GM10847 (cell line): Measurements from ENCODE around the gene SESN3.

Experiments used
- POLR2A ChIP-seq: IDR thresholded peaks from 2 replicates; pipeline ENCODE4 v1.6.1; 2011; ENCODE audit not compliant: insufficient read length; ENCODE audit errors: extremely low read depth

The SESN3 gene

DNA sequence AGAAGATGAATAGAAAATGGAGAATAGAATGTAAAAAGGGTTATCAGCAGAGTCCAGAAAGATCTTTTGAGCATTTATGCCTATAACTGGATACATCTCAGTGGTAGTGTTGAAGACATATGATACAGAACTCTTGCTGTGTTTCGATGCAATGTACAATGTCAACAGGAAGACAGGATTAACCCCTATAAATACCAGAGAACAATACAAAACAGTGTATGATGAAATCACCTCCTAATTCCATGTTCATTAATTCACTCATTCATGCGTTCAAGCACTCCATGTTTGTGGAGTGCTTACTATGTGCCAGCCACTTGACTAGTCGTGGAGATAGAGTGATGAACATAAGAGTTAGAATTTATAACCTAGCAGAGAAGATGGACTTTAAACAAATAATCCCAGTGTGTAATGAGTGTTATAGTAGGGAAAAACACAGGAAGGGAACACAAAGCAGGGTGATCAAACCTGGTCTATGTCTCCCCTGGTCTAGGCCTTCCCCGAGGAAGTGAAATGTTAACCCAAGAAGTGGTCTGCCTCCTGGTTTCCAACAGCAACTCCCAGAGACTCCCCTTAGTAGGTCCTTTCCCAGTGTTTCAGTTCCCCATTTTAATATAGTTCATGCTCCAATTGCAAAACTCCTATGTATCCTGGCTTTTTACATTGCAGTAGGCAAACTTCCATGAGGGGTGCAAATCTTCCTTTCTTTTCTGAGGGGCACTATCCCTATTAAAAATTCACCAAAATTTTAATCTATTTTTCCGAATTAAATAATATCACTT lies 9.1 kb upstream of the SESN3 start:
- no peak for TF ChIP-seq POLR2A

DNA sequence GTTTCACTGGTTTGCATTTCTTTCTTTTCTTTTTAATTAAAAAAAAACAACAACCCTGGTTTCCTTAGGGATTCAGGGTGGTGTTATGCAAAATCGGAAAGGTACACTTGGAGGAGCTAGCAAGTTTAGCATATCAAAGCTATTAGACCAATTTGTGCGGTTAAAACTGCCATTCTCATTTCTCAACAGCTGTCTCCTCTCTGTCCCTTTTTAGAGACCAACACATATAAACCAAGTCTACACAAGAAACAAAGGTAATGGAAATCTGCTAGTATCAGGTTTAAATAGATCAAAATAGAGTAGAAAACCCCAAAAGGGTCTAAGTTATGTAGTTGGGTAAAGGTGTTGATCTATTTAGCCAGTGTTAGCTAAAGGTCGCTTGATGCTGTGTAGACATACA lies 1.7 kb upstream of the SESN3 start:
- TF ChIP-seq POLR2A: no peak

DNA sequence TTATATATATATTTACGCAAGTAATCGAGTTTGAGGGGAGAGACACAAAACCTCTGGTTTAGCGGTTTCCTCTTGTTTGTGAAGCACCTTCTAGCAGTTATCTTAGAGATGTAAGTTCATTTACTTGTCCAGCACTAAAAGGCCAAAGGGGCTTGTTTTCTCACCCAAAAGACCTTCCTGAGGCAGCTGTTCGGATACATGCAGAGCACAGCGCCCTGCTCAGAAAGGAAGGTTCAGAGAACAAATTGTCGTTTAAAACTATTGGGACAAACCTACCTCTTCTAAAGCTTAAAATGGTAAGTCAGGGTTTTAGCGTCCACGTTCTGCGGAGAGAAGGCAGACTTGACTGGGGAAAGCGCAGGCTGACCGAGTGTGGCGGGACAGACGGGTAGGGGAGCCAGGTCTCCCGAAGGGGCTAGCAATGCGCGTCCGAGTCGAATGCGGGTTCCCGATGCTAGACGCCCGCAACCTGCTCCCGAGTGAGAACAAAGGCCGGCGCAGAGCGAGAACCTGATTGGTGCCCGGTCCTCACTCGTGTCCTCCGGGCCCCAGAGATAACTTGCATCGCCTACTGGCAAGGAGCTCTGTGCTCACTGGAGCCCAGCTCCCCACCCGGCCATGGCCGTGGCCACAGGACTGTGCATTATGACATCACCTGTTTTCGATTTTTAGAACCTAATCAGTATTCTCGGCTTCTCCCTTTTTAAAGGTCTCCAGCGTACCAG lies 1.0 kb upstream of the SESN3 start:
- no peak for TF ChIP-seq POLR2A

GRCh38 chr11:95230810-95231126 lies 234 bp downstream of the SESN3 start:
- TF ChIP-seq POLR2A: no peak

GRCh38 chr11:95229993-95230809 lies 801 bp downstream of the SESN3 start:
- TF ChIP-seq POLR2A: no peak

DNA sequence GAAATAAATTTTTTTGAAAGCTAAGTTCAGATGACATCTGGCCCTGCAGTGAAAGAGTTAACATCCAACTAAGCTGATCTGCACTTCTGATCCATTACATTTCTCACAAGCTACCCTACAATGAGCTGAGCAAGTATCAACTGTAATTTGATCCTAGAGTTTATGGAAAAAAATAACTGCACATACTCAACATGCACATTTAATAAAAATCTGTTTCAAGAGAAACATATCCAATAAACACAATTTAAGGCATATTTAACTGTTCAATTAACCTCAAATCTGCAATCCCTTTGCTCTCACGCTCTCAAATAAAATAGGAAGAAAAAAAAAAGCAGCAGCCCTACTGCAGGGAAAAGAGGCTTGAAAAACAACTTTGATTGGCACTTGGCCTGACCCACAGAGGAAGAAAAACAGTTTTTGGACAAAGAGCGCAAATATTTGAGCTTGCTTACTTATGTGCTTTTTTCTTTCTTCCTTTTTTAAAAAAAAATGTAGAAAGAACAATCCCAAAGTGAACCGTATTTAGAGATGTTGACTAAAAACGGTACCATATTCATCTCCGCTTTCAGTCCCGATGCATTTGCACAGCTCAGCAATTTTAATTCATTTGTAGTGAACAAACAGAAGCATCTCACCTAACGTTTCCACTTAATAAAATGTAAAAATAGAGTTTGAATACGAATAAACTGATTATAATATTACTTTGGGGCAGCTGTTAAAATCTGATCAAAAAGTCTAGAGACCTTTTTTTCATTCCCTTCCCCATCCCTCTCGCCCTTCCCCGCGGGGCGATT lies 1.6 kb downstream of the SESN3 start:
- TF ChIP-seq POLR2A: no peak

- TF ChIP-seq POLR2A: no peak
These were observed 2.8 kb downstream of the SESN3 start for GRCh38 chr11:95228081-95228749.

DNA sequence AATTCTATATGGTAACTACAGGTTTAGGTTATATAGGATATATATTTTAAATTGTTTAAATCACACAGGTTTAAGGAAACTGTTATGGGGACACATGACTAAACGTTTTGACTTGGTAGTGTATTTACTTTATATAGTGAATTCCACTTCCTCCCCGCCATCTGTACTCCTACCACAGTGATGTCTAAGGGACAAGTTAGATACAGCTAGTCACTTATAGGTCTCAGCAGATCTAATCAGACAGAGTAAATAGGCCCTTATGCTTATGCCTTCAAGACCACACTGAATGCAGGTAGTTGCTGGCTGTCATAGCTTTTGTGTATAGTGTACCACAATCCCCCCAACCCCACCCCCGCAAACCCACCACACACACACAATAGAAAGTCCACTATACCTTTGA lies 8.2 kb downstream of the SESN3 start:
- TF ChIP-seq POLR2A: no peak

DNA sequence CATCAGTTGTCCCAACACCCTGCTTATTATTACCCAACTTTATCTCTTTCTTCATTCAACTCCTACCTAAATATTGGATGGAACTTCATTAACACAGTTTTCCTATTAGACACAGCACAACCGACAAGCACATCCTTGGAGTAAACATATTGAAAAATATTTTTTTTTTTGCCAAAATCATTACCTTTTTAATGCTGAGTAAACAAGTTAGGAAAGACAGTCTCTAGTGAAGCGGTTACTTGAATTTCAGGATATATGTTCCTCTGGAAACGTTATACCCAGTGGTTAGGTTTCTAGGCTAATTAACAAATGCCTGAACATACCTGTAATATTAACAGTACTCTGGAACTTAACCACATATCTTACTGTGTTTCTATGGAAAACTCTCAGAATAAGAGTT lies 11.4 kb downstream of the SESN3 start:
- no peak for TF ChIP-seq POLR2A

DNA sequence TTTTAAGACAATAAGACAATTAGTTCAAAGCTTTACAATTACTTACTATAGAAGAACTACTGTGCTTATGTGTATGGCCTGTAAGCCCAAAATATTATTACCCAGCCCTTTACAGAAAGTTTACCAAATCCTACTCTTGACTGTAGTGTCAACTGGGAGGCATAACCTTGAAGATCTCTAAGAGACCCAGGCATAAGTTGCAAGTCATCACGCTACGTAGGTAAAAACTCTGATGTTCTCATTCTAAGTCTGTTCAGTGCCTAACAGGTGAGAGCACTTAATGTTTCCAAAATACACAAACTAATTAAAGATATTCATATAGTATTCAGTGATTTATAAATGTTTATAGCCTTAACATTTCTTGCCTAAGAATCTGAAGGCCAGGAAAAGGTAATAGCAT lies 12.9 kb downstream of the SESN3 start:
- no peak for TF ChIP-seq POLR2A

DNA sequence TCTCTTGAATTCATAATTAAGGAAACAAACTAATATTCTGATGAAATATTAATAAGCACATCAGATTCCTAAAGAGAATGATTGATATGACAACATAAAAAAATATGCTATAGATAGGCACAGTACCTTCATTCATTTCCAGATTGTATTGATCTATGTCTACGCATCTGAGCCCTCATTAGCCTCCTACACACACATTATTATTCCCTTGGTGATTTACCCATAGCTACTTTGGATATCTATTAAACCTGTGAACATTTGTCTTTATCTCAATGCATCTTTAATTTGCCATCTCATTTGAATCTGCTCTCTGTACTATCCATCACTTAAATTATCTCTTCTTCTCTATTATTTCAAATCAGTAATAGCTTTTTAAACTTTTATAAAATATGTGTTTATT lies 18.4 kb downstream of the SESN3 start:
- TF ChIP-seq POLR2A: no peak

GRCh38 chr11:95200781-95201457 lies 30.1 kb downstream of the SESN3 start:
- TF ChIP-seq POLR2A: no peak

DNA sequence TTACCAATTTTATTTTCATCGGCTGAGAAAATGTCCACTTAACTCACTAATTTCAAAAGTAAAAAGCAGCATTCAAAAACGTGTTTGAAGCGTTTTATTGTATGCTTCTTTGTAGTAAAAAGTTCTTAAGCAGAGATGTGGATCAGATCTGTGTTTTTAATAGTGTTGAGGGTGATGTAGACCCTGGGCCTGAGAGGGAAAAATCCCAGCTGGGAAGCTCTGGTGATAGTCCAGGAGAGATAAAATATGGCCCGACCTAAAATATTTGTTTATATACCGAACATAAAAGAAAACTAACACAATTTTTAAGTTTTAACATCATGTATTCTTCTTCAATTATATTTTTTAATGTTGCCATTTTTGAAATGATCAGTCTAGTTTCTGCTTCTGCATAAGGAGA lies 35.2 kb downstream of the SESN3 start:
- no peak for TF ChIP-seq POLR2A

DNA sequence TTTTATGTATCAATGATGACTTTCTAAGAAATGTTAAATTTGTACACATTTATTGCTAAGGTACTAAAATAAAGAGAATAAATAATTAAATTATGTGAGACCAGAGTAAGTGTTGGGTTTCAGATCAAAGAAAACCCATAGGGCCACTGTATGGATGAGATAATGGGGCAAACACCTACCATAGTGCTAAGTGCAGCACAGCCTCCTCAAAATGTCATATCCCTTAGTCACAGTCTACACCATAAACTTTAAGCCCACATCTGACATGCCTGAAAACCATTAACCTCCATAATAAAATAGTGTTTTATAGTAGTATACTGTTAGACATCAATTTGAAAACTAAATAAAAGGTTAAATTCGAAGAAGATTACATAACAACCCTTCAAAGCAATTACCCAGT lies 37.5 kb downstream of the SESN3 start:
- no peak for TF ChIP-seq POLR2A
